Stimulated activated CD4-positive, alpha-beta T cell treated with anti-CD3 and anti-CD28 coated beads, Interleukin-12 subunit alpha, Interleukin-12 subunit beta, amount 100 ng/mL, for 48 hours (primary cell): Measurements from ENCODE around the gene GSE1.

ENCODE experiments used
- DNase-seq, 3 donors: peaks; one replicate each; pipeline ENCODE4 v3.0.0-alpha.2; 2020; ENCODE audit warnings: low read depth in 2 of 3, low spot score in 1 of 3

Gene GSE1

GRCh38 chr16:85645021-85645589 is 32.0 kb downstream of the GSE1 start:
- DNase-seq: no peak

DNA sequence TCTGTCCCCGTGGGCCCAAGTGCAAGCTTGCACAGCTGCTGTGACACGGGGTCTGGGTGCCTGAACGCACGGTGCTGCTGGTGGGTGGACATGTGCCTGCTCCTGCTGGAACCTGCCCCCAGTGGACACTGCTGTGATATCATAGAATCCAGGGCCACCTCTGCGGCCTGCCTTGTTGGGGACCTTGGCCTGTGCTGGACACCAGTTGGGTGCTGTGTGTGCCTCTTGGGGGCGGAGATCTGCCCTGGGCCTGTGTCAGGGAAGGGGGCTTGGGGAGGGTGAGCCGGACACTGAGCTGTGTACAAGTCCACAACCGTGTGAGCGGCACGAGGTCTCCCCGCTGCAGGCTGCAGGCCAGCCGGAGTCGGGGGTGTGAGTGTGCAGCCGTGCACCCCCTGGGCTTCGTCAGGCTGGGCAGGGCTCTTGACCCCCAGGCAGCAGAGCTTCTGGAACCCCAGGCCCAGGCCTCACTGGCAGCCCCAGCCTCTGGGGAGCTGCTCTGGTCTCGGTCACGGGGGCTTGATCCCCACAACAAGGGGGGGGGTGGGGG is 33.3 kb downstream of the GSE1 start:
- no peak for DNase-seq

- DNase-seq: no peak
These were observed 33.9 kb downstream of the GSE1 start for GRCh38 chr16:85646976-85647375.

DNA sequence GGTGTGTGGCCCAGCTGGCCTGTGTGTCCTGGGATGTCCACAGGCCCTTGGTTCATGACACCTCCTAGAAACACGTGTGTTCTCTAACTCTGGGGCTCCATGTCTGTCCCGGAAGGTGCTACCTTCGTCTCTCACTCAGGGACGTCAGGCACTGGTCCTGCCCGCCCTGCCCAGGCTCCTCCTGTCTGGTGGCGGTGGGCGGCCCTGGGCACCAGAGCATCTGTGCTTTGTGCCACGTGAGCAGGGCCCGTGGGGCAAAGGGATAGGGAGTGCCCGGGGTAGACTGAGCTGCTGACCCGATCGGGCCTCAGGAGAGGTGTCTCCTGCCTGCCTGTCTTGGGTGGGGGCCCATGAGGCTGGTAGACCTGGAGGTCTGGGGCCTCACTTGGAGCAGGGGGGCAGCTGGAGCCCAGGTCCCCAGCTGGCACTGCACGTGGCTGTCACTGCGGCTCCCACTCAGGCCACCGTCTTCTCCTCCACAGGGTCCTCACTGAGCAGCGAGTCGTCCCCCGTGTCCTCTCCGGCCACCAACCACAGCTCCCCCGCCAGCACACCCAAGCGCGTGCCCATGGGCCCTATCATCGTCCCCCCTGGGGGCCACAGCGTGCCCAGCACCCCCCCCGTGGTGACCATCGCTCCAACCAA is 35.1 kb downstream of the GSE1 start:
- DNase-seq: no peak

DNA sequence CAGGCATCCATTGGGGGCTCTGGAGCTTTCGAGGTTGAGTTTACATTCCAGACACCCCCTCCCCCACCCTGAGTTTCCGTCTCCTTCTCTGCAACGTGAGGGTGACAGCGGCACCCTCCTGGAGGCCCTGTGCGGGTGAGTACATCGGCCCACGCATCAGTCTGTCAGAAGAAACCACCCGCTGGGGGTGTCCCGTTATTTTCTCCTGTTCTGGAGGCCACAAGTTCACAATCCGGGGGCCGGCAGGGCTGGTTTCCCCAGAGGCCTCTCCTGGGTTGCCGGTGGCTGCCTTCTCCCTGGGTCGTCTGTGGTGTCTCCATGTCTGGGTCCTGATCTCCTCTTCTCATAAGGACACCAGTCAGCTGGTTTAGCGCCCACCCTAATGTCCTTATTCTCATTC is 35.7 kb downstream of the GSE1 start:
- no peak for DNase-seq

DNA sequence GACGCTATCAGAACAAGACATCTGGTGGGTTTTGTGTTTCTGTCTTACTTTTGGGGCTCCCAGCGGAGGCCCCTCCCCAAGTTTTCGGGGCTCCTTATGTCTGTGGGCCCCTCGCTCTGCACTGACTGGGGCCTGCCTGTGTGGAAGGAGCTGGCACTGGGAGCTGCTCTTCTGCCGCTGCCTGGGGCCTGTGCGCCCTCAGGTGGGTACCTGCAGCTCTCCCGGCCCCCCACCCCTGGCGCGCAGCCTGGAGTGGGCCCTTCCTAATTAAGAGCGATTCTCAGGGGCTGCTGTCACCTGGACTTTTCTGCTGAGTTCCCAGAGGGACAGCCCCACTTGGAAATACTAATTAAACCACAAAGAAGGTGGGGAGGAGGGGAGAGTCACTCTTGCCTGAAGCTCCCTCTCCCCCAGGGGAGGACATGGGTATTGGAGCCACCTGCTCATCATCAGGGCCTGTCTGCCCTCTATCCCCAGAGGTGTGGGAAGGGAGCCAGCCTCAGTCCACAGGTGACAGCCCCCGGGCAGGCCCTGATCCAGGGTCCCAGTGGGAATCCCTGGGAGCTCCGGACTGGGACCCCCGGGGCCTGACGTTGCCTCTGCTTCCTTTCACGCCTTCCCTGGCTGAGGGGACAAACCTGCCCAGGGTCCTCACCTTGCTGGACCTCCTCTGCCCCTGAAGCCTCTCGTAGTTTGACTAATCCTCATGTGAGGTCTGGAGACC is 36.5 kb downstream of the GSE1 start:
- DNase-seq: no peak

DNA sequence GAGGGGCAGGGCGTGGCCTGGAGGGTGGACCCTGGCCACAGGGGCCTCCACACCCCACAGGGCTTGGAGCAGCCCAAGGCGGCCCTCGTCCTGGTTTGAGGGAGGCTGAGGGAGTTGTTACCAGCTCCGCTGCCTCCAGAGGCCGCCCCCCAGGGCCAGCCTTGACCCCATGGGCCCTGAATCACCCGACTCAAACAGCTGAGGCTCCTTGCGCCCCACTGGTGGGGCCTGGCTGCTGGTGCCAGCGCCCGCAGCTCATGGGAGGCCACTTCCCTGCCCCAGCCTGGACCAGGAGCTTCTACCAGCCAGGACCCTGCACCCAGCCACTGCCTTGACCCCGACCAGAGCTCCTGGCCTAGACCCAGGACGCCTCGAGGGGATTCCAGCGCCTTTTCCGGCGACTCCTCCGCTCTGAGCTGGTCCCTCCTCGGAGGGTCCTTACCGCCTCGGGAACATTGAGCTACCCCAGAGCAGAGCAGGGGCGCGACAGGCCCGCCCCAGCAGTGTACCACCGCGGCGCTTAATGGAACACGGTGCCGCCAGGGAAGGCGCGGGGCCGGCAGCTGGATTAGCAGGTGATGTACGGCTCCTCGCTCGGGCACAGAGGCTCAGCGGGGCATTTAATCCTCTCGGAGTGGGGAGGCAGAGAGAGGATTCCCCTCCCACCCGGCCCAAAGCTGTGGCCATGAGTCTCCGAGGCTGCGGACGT is 37.2 kb downstream of the GSE1 start:
- DNase-seq: no peak

GRCh38 chr16:85650844-85651628 is 37.9 kb downstream of the GSE1 start:
- no peak for DNase-seq

GRCh38 chr16:85651629-85652430 is 38.7 kb downstream of the GSE1 start:
- no peak for DNase-seq

DNA sequence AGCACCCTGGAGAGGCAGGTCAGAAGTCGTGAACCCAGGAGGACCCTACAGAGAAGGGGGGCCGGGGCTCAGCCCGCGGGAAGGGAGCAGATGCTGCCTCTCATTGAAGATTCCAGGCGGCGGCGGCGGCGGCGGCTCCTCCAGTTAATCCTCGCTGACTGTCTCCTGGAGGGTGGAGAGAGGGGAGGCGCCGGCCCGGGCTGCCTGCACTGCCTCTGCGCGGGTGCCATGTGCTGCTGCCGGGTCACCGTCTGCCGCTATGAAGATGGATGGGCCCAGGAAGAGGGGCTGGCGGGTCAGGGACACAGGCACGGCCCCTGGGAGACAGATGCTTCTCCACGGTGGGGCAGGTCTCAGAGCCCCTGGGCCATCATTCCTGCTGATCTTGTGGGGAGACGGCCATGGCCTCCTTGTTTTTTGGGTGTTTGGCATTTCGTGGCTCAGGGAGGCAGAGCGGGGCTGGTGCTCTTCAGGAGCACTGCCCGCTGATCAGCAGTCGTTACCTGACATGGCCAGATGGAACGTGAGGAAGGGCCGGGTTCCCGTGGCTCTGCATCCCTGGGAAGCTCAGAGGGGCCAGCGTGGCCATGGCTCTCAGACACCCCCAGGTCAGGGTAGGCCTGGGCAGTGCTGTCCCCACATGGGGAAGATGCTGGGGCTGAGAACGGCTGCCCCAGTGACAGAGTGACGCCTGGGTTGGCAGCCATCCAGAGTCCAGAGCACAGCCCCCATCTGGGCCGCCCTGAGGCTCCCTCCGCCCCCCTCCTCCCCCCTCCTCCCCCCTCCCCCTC is 39.5 kb downstream of the GSE1 start:
- DNase-seq: peak in 1 of 3 donors; percentile 8

- no peak for DNase-seq
These were observed 40.3 kb downstream of the GSE1 start for GRCh38 chr16:85653290-85653891.

- no peak for DNase-seq
These were observed 41.4 kb downstream of the GSE1 start for GRCh38 chr16:85654251-85655095.

- DNase-seq: no peak
These were observed 42.4 kb downstream of the GSE1 start for GRCh38 chr16:85655216-85656129.

GRCh38 chr16:85656351-85657266 is 43.5 kb downstream of the GSE1 start:
- no peak for DNase-seq

DNA sequence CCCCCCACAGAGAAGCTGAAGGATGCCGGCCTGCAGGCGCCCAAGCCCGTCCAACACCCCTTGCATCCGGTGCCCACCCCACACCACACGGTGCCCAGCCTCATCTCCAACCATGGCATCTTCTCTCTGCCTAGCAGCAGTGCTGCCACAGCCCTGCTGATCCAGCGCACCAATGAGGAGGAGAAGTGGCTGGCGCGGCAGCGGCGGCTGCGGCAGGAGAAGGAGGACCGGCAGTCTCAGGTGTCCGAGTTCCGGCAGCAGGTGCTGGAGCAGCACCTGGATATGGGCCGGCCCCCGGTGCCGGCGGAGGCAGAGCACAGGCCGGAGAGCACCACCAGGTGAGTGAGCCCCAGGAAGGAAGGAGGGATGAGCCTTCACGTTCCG is 44.1 kb downstream of the GSE1 start:
- no peak for DNase-seq

DNA sequence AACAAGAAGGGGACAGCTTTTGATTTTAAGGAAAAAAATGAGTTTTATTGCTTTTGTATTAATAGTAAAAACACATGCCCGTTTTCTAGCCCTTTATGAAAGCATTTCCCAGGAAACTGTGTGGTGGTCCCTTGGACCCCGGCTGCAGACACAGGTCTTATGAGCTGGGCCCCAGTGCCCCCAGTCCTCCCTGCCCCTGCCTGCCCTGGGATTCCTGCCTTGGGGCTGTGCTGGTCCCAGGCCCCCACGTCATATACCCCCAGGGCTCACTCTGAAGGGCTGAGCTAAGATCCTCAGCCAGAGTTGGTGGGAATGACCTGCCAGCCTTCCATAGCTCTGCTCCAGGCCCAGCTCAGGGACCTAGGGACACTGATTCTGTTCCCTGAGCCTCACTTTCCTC is 44.9 kb downstream of the GSE1 start:
- DNase-seq: no peak
